SH-SY5Y (cell line): ENCODE measurements around the gene RAB9A.

Experiments
- GATA2 ChIP-seq: IDR thresholded peaks from 2 replicates; pipeline ENCODE4 v1.6.1; 2011; ENCODE audit warnings: mild to moderate bottlenecking, low read depth, low read length
- GATA3 ChIP-seq: IDR thresholded peaks from 2 replicates; pipeline ENCODE4 v1.6.1; 2011; ENCODE audit warnings: low read depth, mild to moderate bottlenecking, low read length, moderate library complexity

DNA sequence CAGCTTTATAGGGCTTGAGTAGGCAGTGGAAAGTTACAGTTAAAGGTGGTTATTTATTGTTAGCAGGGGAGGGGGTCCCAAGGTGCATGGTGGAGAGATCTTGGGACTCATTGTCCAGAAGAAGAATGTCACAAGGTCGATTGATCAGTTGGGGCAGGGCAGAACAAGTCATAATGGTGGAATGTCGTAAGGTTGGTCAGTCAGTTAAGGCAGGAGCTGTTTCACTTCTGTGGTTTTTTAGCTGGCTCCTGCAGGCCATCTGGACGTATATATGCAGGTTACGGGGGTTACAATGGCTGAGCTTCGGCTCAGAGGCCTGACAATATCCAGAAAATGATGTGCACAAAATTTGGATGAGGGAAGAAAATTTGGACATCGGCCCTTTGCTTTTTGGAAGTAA is 52.8 kb downstream of the RAB9A start:
- TF ChIP-seq GATA2 = no peak
- TF ChIP-seq GATA3 = no peak
